ENCODE results near the gene TUT1. TPM values are rescaled to one million over a fixed set of nuclear protein-coding genes. Genes with fewer than 3 reads are reported as not detected.

The TUT1 gene
- total RNA-seq, 1 donor from 2014 or later = 23.1 TPM

- Mint-ChIP-seq H3K27me3 (peaks cover 46% of the 10 kb centered on the region), H3K27ac (no peak overlapping the region), H3K36me3 (ENCODE audit: insufficient read depth) (no peaks in the 10 kb centered on the region), H3K4me3 (ENCODE audit: low read depth) (no peak overlapping the region), H3K9me3 (ENCODE audit: low read depth) (no peaks in the 10 kb centered on the region), H3K4me1 (ENCODE audit: low read depth) (peaks cover 32% of the 10 kb centered on the region)
- TF ChIP-seq CTCF (IDR thresholded peaks at IDR 0.05; ENCODE audit: unreplicated experiment) = no peak
- no peak for DNase-seq (ENCODE audit: low spot score, unreplicated experiment)
These were observed 47.5 kb downstream of the TUT1 start for GRCh38 chr11:62543680-62544444.

- H3K9me3 Mint-ChIP-seq (ENCODE audit: low read depth) = no peaks in the 10 kb centered on the region
- H3K27ac Mint-ChIP-seq = no peak overlapping the region
- H3K4me3 Mint-ChIP-seq (ENCODE audit: low read depth) = no peak overlapping the region
- peaks cover 28% of the 10 kb centered on the region for H3K4me1 Mint-ChIP-seq (ENCODE audit: low read depth)
- peak; percentile 74 for DNase-seq (ENCODE audit: low spot score, unreplicated experiment)
- H3K27me3 Mint-ChIP-seq = peaks cover 41% of the 10 kb centered on the region
- peak; percentile 94 for TF ChIP-seq CTCF (IDR thresholded peaks at IDR 0.05; ENCODE audit: unreplicated experiment)
- H3K36me3 Mint-ChIP-seq (ENCODE audit: insufficient read depth) = no peaks in the 10 kb centered on the region
These were observed 48.4 kb downstream of the TUT1 start for GRCh38 chr11:62542750-62543567.

- DNase-seq (ENCODE audit: low spot score, unreplicated experiment) = no peak
- no peak for TF ChIP-seq CTCF (IDR thresholded peaks at IDR 0.05; ENCODE audit: unreplicated experiment)
- H3K36me3 Mint-ChIP-seq (ENCODE audit: insufficient read depth) = no peaks in the 10 kb centered on the region
- H3K27me3 Mint-ChIP-seq = peaks cover 34% of the 10 kb centered on the region
- peak overlapping the region; percentile 68 for H3K27ac Mint-ChIP-seq
- H3K9me3 Mint-ChIP-seq (ENCODE audit: low read depth) = no peaks in the 10 kb centered on the region
- no peak overlapping the region for H3K4me3 Mint-ChIP-seq (ENCODE audit: low read depth)
- peaks cover 22% of the 10 kb centered on the region for H3K4me1 Mint-ChIP-seq (ENCODE audit: low read depth)
These were observed 49.1 kb downstream of the TUT1 start for GRCh38 chr11:62542111-62542745.

GRCh38 chr11:62540804-62541701 lies 50.3 kb downstream of the TUT1 start:
- Mint-ChIP-seq H3K9me3 (ENCODE audit: low read depth) (no peaks in the 10 kb centered on the region), H3K4me1 (ENCODE audit: low read depth) (peaks cover 24% of the 10 kb centered on the region), H3K27ac (no peak overlapping the region), H3K36me3 (ENCODE audit: insufficient read depth) (peaks cover 2% of the 10 kb centered on the region), H3K4me3 (ENCODE audit: low read depth) (no peak overlapping the region), H3K27me3 (peaks cover 30% of the 10 kb centered on the region)
- no peak for DNase-seq (ENCODE audit: low spot score, unreplicated experiment)
- no peak for TF ChIP-seq CTCF (IDR thresholded peaks at IDR 0.05; ENCODE audit: unreplicated experiment)

Measured in progenitor cell of endocrine pancreas (in vitro differentiated cells).